Gastrocnemius medialis (tissue), 4 donors: ENCODE measurements around the gene B4GALT7. TPM values are rescaled to one million over a fixed set of nuclear protein-coding genes. Genes with fewer than 3 reads are reported as not detected.

Experiments
- ATAC-seq, 2 donors: fragments of 150-250 bp; one replicate each; pipeline ENCODE4 v1.9.1; 2016
- DNase-seq, 2 donors: peaks; one replicate each; pipeline ENCODE4 v3.0.0-alpha.2; 2019
- H3K27ac ChIP-seq, 4 donors: fragments of 200-600 bp; sonication (generic); 1 replicate in 1 of 4; 2 replicates in 3 of 4; pipeline ENCODE4 v1.5.1; 2016 to 2018; ENCODE audit warnings: mild to moderate bottlenecking in 2 of 4, moderate library complexity in 1 of 4
- H3K27me3 ChIP-seq, 3 donors: fragments of 200-600 bp; sonication (generic) in 2 of 3; 1 replicate in 1 of 3; 2 replicates in 2 of 3; pipeline versions ENCODE4 v1.5.1 to v1.6.0; 2016 to 2019; ENCODE audit warnings: mild to moderate bottlenecking in 1 of 3, moderate library complexity in 1 of 3
- H3K36me3 ChIP-seq, 2 donors: fragments of 200-600 bp; sonication (generic) in 1 of 2; one replicate each; pipeline ENCODE4 v1.5.1; 2017 to 2018
- H3K4me1 ChIP-seq, 2 donors: fragments of 200-600 bp; sonication (generic) in 1 of 2; one replicate each; pipeline ENCODE4 v1.5.1; 2016 to 2017; ENCODE audit warnings: mild to moderate bottlenecking in 2 of 2
- H3K4me3 ChIP-seq, 4 donors: fragments of 200-600 bp; sonication (generic) in 3 of 4; 1 replicate in 1 of 4; 2 replicates in 3 of 4; pipeline ENCODE4 v1.5.1; 2016 to 2019; ENCODE audit warnings: mild to moderate bottlenecking in 2 of 4
- H3K9me3 ChIP-seq, 3 donors: fragments of 200-600 bp; sonication (generic) in 2 of 3; 1 replicate in 1 of 3; 2 replicates in 2 of 3; pipeline ENCODE4 v1.5.1; 2016 to 2019
- CTCF ChIP-seq, 5 experiments: fragments of 450-650 bp in 3 of 5; fragments of 200-600 bp in 2 of 5; sonication (generic) in 2 of 5; IDR thresholded peaks in 4 of 5; conservative IDR thresholded peaks in 1 of 5; 1 replicate in 4 of 5; 2 replicates in 1 of 5; pipeline ENCODE4 v1.5.1; 2016 to 2019; ENCODE audit warnings: antibody characterized with exemption in 5 of 5, mild to moderate bottlenecking in 3 of 5, moderate library complexity in 3 of 5
- POLR2A ChIP-seq, 2 donors: fragments of 450-650 bp; IDR thresholded peaks; one replicate each; pipeline ENCODE4 v1.6.1; 2017; ENCODE audit warnings: antibody characterized with exemption in 2 of 2, mild to moderate bottlenecking in 2 of 2, moderate library complexity in 2 of 2
- in situ Hi-C, 4 donors: fragments of 200-750 bp; cut with MboI; loops; one replicate each; pipeline versions ENCODE4 v1.15.0 to v1.8.0; 2017; ENCODE audit warnings: low sequenced_read_pairs in 4 of 4
- intact Hi-C: fragments of 100-400 bp; cut with DNase I; formaldehyde crosslinking; loops from one replicate; pipeline ENCODE4 v1.15.1; 2023; ENCODE audit warnings: low total_unique reads
- total RNA-seq, 4 donors: library from RNA; depleted of rRNA; stranded (reverse); fragments of >200 nt; gene quantifications; one replicate each; pipeline versions ENCODE4 v1.1.0 to v1.2.3, GENCODE V29; 2016

Gene B4GALT7
- total RNA-seq, 4 donors from 2014 or later: 11.9 to 24.8 (median 16.2) TPM

GRCh38 chr5:177594071-177594470 is 5.9 kb upstream of the B4GALT7 start:
- no peak for DNase-seq
- Histone ChIP-seq H3K27ac (no peak overlapping the region), H3K27me3 (peaks cover 0 to under 1% (median 0%) of the 10 kb centered on the region in 3 donors), H3K4me3 (no peak overlapping the region), H3K4me1 (peaks cover 11 to 15% of the 10 kb centered on the region in 2 donors), H3K36me3 (peaks cover 0 to 35% of the 10 kb centered on the region in 2 donors), H3K9me3 (no peaks in the 10 kb centered on the region)
- intact Hi-C loops: loop anchor here (10.0 kb wide), 1 partner anchor 561 kb away; the partner anchor contains the start of gene NHP2
- TF ChIP-seq POLR2A (IDR thresholded peaks at IDR 0.05) (no peak), CTCF (IDR thresholded peaks at IDR 0.05 in 4 of 5, conservative IDR thresholded peaks at IDR 0.05 in 1 of 5) (no peak)
- in situ Hi-C loops: no loop called here
- ATAC-seq: no peak

GRCh38 chr5:177595026-177595585 is 4.8 kb upstream of the B4GALT7 start:
- no peaks in the 10 kb centered on the region for H3K9me3 ChIP-seq
- no peak for TF ChIP-seq POLR2A (IDR thresholded peaks at IDR 0.05)
- no peak for TF ChIP-seq CTCF (IDR thresholded peaks at IDR 0.05 in 4 of 5, conservative IDR thresholded peaks at IDR 0.05 in 1 of 5)
- H3K27me3 ChIP-seq: no peaks in the 10 kb centered on the region
- H3K4me1 ChIP-seq: peaks cover 11 to 15% of the 10 kb centered on the region in 2 donors
- in situ Hi-C loops (no loop called here), intact Hi-C loops (loop anchor here (10.0 kb wide), 1 partner anchor 560 kb away; the partner anchor contains the start of gene NHP2)
- peaks cover 0 to 35% of the 10 kb centered on the region in 2 donors for H3K36me3 ChIP-seq
- no peak overlapping the region for H3K4me3 ChIP-seq
- DNase-seq: no peak
- no peak overlapping the region for H3K27ac ChIP-seq
- ATAC-seq: no peak

- in situ Hi-C loops: no loop called here
- intact Hi-C loops: loop anchor here (10.0 kb wide), 1 partner anchor 559 kb away; the partner anchor contains the start of gene NHP2
- no peak for DNase-seq
Measured at GRCh38 chr5:177595991-177596774, 3.7 kb upstream of the B4GALT7 start.

GRCh38 chr5:177596775-177597238 is 3.1 kb upstream of the B4GALT7 start:
- H3K27ac ChIP-seq: no peak overlapping the region
- peaks cover 24 to 25% of the 10 kb centered on the region in 2 donors for H3K4me1 ChIP-seq
- H3K27me3 ChIP-seq: no peaks in the 10 kb centered on the region
- no peak for TF ChIP-seq CTCF (IDR thresholded peaks at IDR 0.05 in 4 of 5, conservative IDR thresholded peaks at IDR 0.05 in 1 of 5)
- TF ChIP-seq POLR2A (IDR thresholded peaks at IDR 0.05): no peak
- ATAC-seq (no peak), DNase-seq (no peak)
- no peak overlapping the region for H3K4me3 ChIP-seq
- in situ Hi-C loops (no loop called here), intact Hi-C loops (loop anchor here (10.0 kb wide), 1 partner anchor 558 kb away; the partner anchor contains the start of gene NHP2)
- peaks cover 0 to 35% of the 10 kb centered on the region in 2 donors for H3K36me3 ChIP-seq
- H3K9me3 ChIP-seq: no peaks in the 10 kb centered on the region

More at GRCh38 chr5:177595991-177596774, 3.7 kb upstream of the B4GALT7 start:
- no peaks in the 10 kb centered on the region for H3K27me3 ChIP-seq
- H3K9me3 ChIP-seq: no peaks in the 10 kb centered on the region
- peaks cover 0 to 35% of the 10 kb centered on the region in 2 donors for H3K36me3 ChIP-seq
- no peak overlapping the region for H3K27ac ChIP-seq
- ATAC-seq: no peak
- TF ChIP-seq POLR2A (IDR thresholded peaks at IDR 0.05) (no peak), CTCF (IDR thresholded peaks at IDR 0.05 in 4 of 5, conservative IDR thresholded peaks at IDR 0.05 in 1 of 5) (no peak)
- H3K4me3 ChIP-seq: no peak overlapping the region
- peaks cover 19 to 23% of the 10 kb centered on the region in 2 donors for H3K4me1 ChIP-seq
